Measurements from ENCODE around the gene TMEM178A.

TMEM178A gene

GRCh38 chr2:39741871-39742270 is 76.2 kb downstream of the TMEM178A start:
- Mint-ChIP-seq H3K4me1 (peaks cover 15% of the 10 kb centered on the region), H3K4me3 (no peak overlapping the region), H3K9me3 (no peaks in the 10 kb centered on the region), H3K27me3 (ENCODE audit: low read depth, poor library complexity) (no peaks in the 10 kb centered on the region), H3K36me3 (ENCODE audit: low read depth) (peaks cover 57% of the 10 kb centered on the region), H3K27ac (no peak overlapping the region)
- TF ChIP-seq, protein P1, sequence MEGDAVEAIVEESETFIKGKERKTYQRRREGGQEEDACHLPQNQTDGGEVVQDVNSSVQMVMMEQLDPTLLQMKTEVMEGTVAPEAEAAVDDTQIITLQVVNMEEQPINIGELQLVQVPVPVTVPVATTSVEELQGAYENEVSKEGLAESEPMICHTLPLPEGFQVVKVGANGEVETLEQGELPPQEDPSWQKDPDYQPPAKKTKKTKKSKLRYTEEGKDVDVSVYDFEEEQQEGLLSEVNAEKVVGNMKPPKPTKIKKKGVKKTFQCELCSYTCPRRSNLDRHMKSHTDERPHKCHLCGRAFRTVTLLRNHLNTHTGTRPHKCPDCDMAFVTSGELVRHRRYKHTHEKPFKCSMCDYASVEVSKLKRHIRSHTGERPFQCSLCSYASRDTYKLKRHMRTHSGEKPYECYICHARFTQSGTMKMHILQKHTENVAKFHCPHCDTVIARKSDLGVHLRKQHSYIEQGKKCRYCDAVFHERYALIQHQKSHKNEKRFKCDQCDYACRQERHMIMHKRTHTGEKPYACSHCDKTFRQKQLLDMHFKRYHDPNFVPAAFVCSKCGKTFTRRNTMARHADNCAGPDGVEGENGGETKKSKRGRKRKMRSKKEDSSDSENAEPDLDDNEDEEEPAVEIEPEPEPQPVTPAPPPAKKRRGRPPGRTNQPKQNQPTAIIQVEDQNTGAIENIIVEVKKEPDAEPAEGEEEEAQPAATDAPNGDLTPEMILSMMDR (IDR thresholded peaks at IDR 0.05): no peak
- no peak for DNase-seq

GRCh38 chr2:39743269-39743776 is 77.6 kb downstream of the TMEM178A start:
- H3K36me3 Mint-ChIP-seq (ENCODE audit: low read depth): peaks cover 54% of the 10 kb centered on the region
- H3K4me3 Mint-ChIP-seq: no peak overlapping the region
- no peaks in the 10 kb centered on the region for H3K9me3 Mint-ChIP-seq
- H3K4me1 Mint-ChIP-seq: peaks cover 4% of the 10 kb centered on the region
- TF ChIP-seq, protein P1 (IDR thresholded peaks at IDR 0.05): no peak
- peak overlapping the region; percentile 41 for H3K27ac Mint-ChIP-seq
- H3K27me3 Mint-ChIP-seq (ENCODE audit: low read depth, poor library complexity): no peaks in the 10 kb centered on the region
- no peak for DNase-seq

GRCh38 chr2:39755466-39755865 is 89.7 kb downstream of the TMEM178A start:
- H3K4me1 Mint-ChIP-seq: no peaks in the 10 kb centered on the region
- H3K36me3 Mint-ChIP-seq (ENCODE audit: low read depth): peaks cover 63% of the 10 kb centered on the region
- no peak overlapping the region for H3K4me3 Mint-ChIP-seq
- DNase-seq: no peak
- no peaks in the 10 kb centered on the region for H3K9me3 Mint-ChIP-seq
- H3K27ac Mint-ChIP-seq: no peak overlapping the region
- TF ChIP-seq, protein P1 (IDR thresholded peaks at IDR 0.05): no peak
- H3K27me3 Mint-ChIP-seq (ENCODE audit: low read depth, poor library complexity): peaks cover 3% of the 10 kb centered on the region

- Mint-ChIP-seq H3K36me3 (ENCODE audit: low read depth) (peaks cover 69% of the 10 kb centered on the region), H3K4me1 (no peaks in the 10 kb centered on the region), H3K4me3 (no peak overlapping the region)
Observed at GRCh38 chr2:39757156-39757555, 91.4 kb downstream of the TMEM178A start.

GRCh38 chr2:39762448-39762847 is 96.7 kb downstream of the TMEM178A start:
- TF ChIP-seq, protein P1 (IDR thresholded peaks at IDR 0.05): no peak
- Mint-ChIP-seq H3K4me3 (no peak overlapping the region), H3K27me3 (ENCODE audit: low read depth, poor library complexity) (no peaks in the 10 kb centered on the region), H3K27ac (no peak overlapping the region), H3K9me3 (no peaks in the 10 kb centered on the region), H3K36me3 (ENCODE audit: low read depth) (peaks cover 75% of the 10 kb centered on the region), H3K4me1 (no peaks in the 10 kb centered on the region)
- no peak for DNase-seq

More at GRCh38 chr2:39757156-39757555, 91.4 kb downstream of the TMEM178A start:
- H3K27me3 Mint-ChIP-seq (ENCODE audit: low read depth, poor library complexity): peaks cover 3% of the 10 kb centered on the region
- DNase-seq: no peak
- TF ChIP-seq, protein P1 (IDR thresholded peaks at IDR 0.05): no peak
- H3K27ac Mint-ChIP-seq: peak overlapping the region; percentile 13
- H3K9me3 Mint-ChIP-seq: no peaks in the 10 kb centered on the region

All from nephron progenitor cell (in vitro differentiated cells).